ENCODE data around the gene CEP43. TPM values are rescaled to one million over a fixed set of nuclear protein-coding genes. Genes with fewer than 3 reads are reported as not detected.

CEP43 gene
- total and polyA plus RNA-seq, 9 donors: 7.5 to 39.5 (median 13.9) TPM

DNA sequence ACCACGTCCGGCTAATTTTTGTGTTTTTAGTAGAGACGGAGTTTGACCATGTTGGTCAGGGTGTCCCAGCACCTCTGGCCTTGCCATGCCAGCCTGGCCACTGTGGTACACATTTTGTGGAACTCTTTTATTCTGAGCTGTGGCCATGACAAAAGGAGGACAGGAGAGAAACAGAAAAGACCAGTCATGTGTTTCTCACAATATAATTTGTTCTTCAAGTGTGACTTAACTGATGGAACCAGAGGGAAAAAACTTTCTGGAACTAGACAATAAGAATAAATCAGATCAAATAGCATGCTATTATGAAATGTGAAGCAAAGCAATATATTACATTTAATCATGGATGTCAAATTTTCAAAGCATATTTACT, 38.6 kb upstream of the CEP43 start:
- WGBS, 3 donors: 91 to 94% (median 94%) methylated on average over 3 of the region's 3 CpGs
- intact Hi-C loops (cut with DNase I): no loop called here

DNA sequence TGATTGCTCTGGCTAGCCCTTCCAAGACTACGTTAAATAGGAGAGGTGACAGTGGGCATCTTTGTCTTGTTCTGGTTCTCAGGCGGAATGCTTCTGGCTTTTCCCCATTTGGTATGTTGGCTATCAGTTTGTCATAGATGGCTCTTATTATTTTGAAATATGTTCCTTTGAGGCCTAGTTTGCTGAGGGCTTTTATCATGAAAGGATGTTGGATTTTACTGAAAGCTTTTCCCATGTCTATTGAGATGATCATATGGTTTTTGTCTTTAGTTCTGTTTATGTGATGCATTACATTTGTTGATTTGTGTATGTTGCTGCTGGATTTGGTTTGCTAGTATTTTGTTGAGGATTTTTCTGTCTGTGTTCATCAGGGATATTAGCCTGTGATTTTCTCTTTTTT, 32.9 kb upstream of the CEP43 start:
- Histone ChIP-seq H3K36me3 (no peaks in the 10 kb centered on the region), H3K4me3 (no peak overlapping the region), H3K9me3 (no peaks in the 10 kb centered on the region), H3K27me3 (no peaks in the 10 kb centered on the region), H3K27ac (no peak overlapping the region), H3K4me1 (ENCODE audit: insufficient read depth) (no peaks in the 10 kb centered on the region)
- TF ChIP-seq, protein P1, sequence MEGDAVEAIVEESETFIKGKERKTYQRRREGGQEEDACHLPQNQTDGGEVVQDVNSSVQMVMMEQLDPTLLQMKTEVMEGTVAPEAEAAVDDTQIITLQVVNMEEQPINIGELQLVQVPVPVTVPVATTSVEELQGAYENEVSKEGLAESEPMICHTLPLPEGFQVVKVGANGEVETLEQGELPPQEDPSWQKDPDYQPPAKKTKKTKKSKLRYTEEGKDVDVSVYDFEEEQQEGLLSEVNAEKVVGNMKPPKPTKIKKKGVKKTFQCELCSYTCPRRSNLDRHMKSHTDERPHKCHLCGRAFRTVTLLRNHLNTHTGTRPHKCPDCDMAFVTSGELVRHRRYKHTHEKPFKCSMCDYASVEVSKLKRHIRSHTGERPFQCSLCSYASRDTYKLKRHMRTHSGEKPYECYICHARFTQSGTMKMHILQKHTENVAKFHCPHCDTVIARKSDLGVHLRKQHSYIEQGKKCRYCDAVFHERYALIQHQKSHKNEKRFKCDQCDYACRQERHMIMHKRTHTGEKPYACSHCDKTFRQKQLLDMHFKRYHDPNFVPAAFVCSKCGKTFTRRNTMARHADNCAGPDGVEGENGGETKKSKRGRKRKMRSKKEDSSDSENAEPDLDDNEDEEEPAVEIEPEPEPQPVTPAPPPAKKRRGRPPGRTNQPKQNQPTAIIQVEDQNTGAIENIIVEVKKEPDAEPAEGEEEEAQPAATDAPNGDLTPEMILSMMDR (IDR thresholded peaks at IDR 0.05): no peak
- TF ChIP-seq POLR2A (IDR thresholded peaks at IDR 0.05) (no peak), EP300 (IDR thresholded peaks at IDR 0.05) (no peak)
- WGBS, 3 donors: 97 to 98% (median 97%) methylated on average over 2 of the region's 2 CpGs
- DNase-seq: no peak
- intact Hi-C loops (cut with DNase I): no loop called here

More for the DNA sequence above, 38.6 kb upstream of the CEP43 start:
- peaks cover under 1% of the 10 kb centered on the region for H3K4me1 ChIP-seq (ENCODE audit: insufficient read depth)
- no peak overlapping the region for H3K4me3 ChIP-seq
- DNase-seq: no peak
- no peaks in the 10 kb centered on the region for H3K9me3 ChIP-seq
- no peak overlapping the region for H3K27ac ChIP-seq
- H3K36me3 ChIP-seq: no peaks in the 10 kb centered on the region
- TF ChIP-seq, protein P1 (IDR thresholded peaks at IDR 0.05): no peak
- TF ChIP-seq POLR2A (IDR thresholded peaks at IDR 0.05) (no peak), EP300 (IDR thresholded peaks at IDR 0.05) (no peak)
- H3K27me3 ChIP-seq: no peaks in the 10 kb centered on the region

DNA sequence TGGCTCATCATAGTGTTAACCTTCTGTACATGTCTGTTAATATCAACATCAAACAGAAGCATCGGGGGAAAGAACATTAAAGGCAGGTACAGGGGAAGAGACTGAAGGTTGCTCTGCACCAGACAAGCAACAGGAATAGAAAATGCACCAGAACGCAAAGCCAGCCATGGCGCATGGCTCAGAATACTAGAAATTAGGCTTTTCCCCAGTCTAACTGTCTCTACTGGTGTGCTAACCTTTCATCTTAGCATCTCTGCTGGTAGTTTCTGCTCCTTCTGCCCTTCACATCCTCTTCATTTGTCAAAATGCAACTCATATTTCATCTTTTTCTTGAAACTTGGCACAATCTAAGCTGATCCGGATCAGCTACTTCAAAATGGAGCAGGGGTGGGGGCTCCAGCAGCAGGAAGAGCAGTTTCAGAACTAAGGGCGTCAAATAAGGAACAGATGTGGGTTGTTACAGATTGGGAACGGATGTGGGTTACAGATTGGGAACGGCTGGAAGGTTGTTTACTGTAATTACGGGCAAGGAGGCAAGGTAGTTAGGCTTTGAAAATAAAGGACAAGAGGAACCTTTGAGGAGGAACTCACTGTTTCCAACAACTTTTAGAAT, 29.7 kb upstream of the CEP43 start:
- no peak for DNase-seq
- Histone ChIP-seq H3K4me1 (ENCODE audit: insufficient read depth) (no peaks in the 10 kb centered on the region), H3K9me3 (no peaks in the 10 kb centered on the region), H3K27me3 (no peaks in the 10 kb centered on the region), H3K4me3 (no peak overlapping the region), H3K36me3 (no peaks in the 10 kb centered on the region), H3K27ac (no peak overlapping the region)
- intact Hi-C loops (cut with DNase I): no loop called here
- TF ChIP-seq, protein P1 (IDR thresholded peaks at IDR 0.05): no peak
- no peak for TF ChIP-seq POLR2A (IDR thresholded peaks at IDR 0.05)
- no peak for TF ChIP-seq EP300 (IDR thresholded peaks at IDR 0.05)
- 39 to 67% (median 59%) methylated on average over 8 of the region's 8 CpGs for WGBS, 3 donors

DNA sequence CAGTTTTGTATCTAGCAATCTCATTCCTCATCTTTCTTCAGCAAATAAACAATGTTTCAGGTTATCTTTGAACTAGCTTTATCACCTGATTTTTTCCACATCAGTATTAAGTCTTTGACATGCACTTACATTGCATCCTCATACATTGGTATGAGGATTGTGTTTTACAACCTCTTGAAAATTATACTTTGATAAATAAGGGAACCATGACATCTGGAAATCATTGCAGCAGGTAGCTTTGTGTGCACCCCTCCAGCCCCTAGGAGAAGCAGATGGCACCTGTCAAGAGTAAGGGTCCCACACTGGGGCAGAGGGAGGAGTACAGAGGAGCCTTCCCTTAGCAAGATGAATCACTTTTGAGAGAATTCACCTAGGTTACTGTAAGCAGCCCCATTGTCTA, 29.1 kb upstream of the CEP43 start:
- no peaks in the 10 kb centered on the region for H3K36me3 ChIP-seq
- TF ChIP-seq, protein P1 (IDR thresholded peaks at IDR 0.05): no peak
- no peak for TF ChIP-seq POLR2A (IDR thresholded peaks at IDR 0.05)
- TF ChIP-seq EP300 (IDR thresholded peaks at IDR 0.05): no peak
- DNase-seq: no peak
- no peaks in the 10 kb centered on the region for H3K9me3 ChIP-seq
- intact Hi-C loops (cut with DNase I): no loop called here
- no peaks in the 10 kb centered on the region for H3K4me1 ChIP-seq (ENCODE audit: insufficient read depth)
- no peaks in the 10 kb centered on the region for H3K27me3 ChIP-seq
- H3K27ac ChIP-seq: no peak overlapping the region
- H3K4me3 ChIP-seq: no peak overlapping the region

Measured in ovary (tissue), 9 donors.